Ishikawa (cell line): ENCODE results near the gene HOATZ.

Experiments used
- CEBPB ChIP-seq: IDR thresholded peaks from 2 replicates; pipeline ENCODE4 v1.6.1; 2012
- CREB1 ChIP-seq: IDR thresholded peaks from 2 replicates; pipeline ENCODE4 v1.6.1; 2012; ENCODE audit warnings: low read depth
- EGR1 ChIP-seq: IDR thresholded peaks from 2 replicates; pipeline ENCODE4 v1.6.1; 2012
- EP300 ChIP-seq: IDR thresholded peaks from 2 replicates; pipeline ENCODE4 v1.6.1; 2012; ENCODE audit warnings: borderline replicate concordance
- FOXM1 ChIP-seq: IDR thresholded peaks from 2 replicates; pipeline ENCODE4 v1.6.1; 2012; ENCODE audit warnings: low read depth, borderline replicate concordance
- MAX ChIP-seq: IDR thresholded peaks from 2 replicates; pipeline ENCODE4 v1.6.1; 2012
- NFIC ChIP-seq: IDR thresholded peaks from 2 replicates; pipeline ENCODE4 v1.6.1; 2012
- RAD21 ChIP-seq: IDR thresholded peaks from 2 replicates; pipeline ENCODE4 v1.6.1; 2012; ENCODE audit warnings: low read depth
- REST ChIP-seq: IDR thresholded peaks from 2 replicates; pipeline ENCODE4 v1.6.1; 2012; ENCODE audit warnings: low read depth, mild to moderate bottlenecking
- TAF1 ChIP-seq: IDR thresholded peaks from 2 replicates; pipeline ENCODE4 v1.6.1; 2012; ENCODE audit warnings: low read depth, mild to moderate bottlenecking
- TCF12 ChIP-seq: IDR thresholded peaks from 2 replicates; pipeline ENCODE4 v1.6.1; 2012; ENCODE audit warnings: low read depth
- TEAD4 ChIP-seq: IDR thresholded peaks from 2 replicates; pipeline ENCODE4 v1.6.1; 2012
- USF1 ChIP-seq: IDR thresholded peaks from 2 replicates; pipeline ENCODE4 v1.6.1; 2012
- YY1 ChIP-seq: IDR thresholded peaks from 2 replicates; pipeline ENCODE4 v1.6.1; 2012; ENCODE audit warnings: low read depth
- ZBTB7A ChIP-seq: IDR thresholded peaks from 2 replicates; pipeline ENCODE4 v1.6.1; 2012; ENCODE audit warnings: low read depth

Gene HOATZ

DNA sequence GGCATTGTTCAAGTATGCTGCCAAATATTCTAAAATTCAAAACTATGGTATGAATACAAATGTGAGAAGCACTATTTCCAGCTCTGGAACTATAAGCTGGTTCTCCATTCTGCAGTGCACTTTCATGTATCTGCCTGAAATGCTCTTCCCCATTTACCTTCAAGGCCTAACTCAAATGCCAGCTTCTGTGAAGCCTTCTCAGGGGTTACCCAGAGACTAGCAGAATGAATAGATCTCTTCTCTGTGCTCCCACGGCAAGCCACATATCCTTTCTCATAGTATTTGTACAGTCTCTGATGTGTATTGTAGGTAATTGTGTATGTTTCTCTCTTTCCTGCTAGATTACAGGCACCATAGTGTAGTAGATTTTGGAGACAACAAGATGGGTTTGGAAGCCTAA, 4.1 kb downstream of the HOATZ start:
- no peak for TF ChIP-seq NFIC
- TF ChIP-seq MAX: no peak
- no peak for TF ChIP-seq YY1
- TF ChIP-seq RAD21: no peak
- no peak for TF ChIP-seq CREB1
- TF ChIP-seq EP300: no peak
- no peak for TF ChIP-seq TAF1
- TF ChIP-seq CEBPB: no peak
- no peak for TF ChIP-seq USF1
- no peak for TF ChIP-seq TCF12
- no peak for TF ChIP-seq EGR1
- TF ChIP-seq FOXM1: no peak
- TF ChIP-seq REST: no peak

DNA sequence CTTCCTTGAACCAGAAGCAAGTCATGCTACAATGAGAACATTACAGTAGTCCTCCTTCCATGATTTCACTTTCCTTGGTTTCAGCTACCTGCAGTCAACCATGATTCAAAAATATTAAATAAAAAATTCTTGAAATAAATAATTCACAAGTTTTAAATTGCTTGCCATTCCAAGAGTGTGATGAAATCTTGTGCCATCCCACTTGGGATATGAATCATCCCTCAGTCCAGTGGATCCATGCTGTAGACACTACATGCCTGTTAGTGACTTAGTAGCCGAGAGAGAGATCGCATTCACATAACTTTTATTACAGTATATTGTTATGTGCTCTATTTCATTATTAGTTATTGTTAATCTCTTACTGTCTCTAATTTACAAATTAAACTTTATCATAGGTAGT, 6.0 kb downstream of the HOATZ start:
- TF ChIP-seq USF1: no peak
- no peak for TF ChIP-seq EP300
- no peak for TF ChIP-seq TEAD4
- no peak for TF ChIP-seq NFIC
- TF ChIP-seq MAX: no peak

DNA sequence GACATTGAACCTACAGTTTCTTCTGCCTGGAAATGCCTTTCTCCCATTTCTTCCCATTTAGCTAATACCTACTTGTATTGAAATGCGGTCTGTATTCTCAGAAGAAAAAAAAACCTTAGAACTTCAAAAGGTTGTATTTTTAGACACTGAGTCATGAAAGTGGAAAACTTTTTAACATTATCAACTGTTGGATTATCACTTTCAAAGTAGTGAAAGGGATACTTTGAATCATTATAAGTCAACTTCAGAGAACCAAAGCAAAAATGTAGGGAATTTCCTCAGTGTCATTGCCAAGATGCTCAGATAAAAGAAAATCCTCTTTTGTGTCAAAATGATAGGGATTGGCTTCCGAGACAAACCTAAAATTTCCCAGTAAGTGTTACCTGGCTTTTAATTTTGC, 6.6 kb downstream of the HOATZ start:
- TF ChIP-seq FOXM1: no peak
- no peak for TF ChIP-seq CREB1
- no peak for TF ChIP-seq YY1
- no peak for TF ChIP-seq TEAD4
- TF ChIP-seq REST: no peak
- TF ChIP-seq NFIC: no peak
- no peak for TF ChIP-seq ZBTB7A
- TF ChIP-seq USF1: no peak
- TF ChIP-seq RAD21: no peak

DNA sequence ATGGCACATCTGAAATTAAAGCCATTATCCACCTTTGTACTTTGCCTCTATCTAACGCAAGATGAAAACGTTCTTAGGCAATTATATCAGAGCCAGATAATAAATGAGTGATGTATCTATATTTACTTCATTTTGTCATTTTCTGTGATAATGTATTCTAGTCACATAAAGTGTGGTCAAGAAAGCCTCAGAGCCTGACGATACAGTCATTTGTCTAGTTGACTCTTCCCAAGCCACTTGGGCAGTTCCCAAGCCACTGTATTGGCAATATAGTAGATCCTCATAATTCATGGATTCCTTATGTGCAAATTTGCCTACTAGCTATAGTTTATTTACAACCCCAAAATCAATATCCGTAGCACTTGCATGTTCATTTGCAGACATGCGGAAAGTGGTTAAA, 7.8 kb downstream of the HOATZ start:
- TF ChIP-seq YY1: no peak
- no peak for TF ChIP-seq USF1
- TF ChIP-seq REST: no peak
- no peak for TF ChIP-seq CREB1
- no peak for TF ChIP-seq TCF12
- TF ChIP-seq FOXM1: no peak
- TF ChIP-seq TAF1: no peak
- TF ChIP-seq RAD21: no peak
- TF ChIP-seq TEAD4: no peak
- no peak for TF ChIP-seq MAX
- TF ChIP-seq NFIC: no peak
- no peak for TF ChIP-seq CEBPB
- TF ChIP-seq ZBTB7A: no peak
- TF ChIP-seq EGR1: no peak
